AG09309 (cell line): Measurements from ENCODE around the gene DGKG.

Experiments
- DNase-seq: peaks from one replicate; pipeline ENCODE4 v3.0.0-alpha.2; 2010; ENCODE audit warnings: low read depth
- H3K4me3 ChIP-seq: 2 replicates; pipeline ENCODE4 v1.5.1; 2011; ENCODE audit warnings: mild to moderate bottlenecking, low read depth, low read length, moderate library complexity; ENCODE audit not compliant: control insufficient read depth
- CTCF ChIP-seq: IDR thresholded peaks from 2 replicates; pipeline ENCODE4 v1.5.1; 2011; ENCODE audit warnings: mild to moderate bottlenecking, low read depth, low read length, inconsistent platforms; ENCODE audit not compliant: insufficient read depth, control insufficient read depth; ENCODE audit errors: missing control alignments

DGKG gene

GRCh38 chr3:186098740-186099139 is 263.3 kb downstream of the DGKG start:
- DNase-seq: no peak
- H3K4me3 ChIP-seq: no peak overlapping the region
- TF ChIP-seq CTCF: no peak

GRCh38 chr3:186097663-186098451 is 264.2 kb downstream of the DGKG start:
- H3K4me3 ChIP-seq: no peak overlapping the region
- DNase-seq: no peak
- TF ChIP-seq CTCF: no peak

GRCh38 chr3:186097317-186097662 is 264.7 kb downstream of the DGKG start:
- H3K4me3 ChIP-seq: no peak overlapping the region
- no peak for TF ChIP-seq CTCF
- no peak for DNase-seq
